GM19395 (cell line): ENCODE results near the gene TEKT1.
"Not testable (repeated sequence)": the region's sequence is repeated elsewhere in the genome, so short reads cannot be mapped to it uniquely, and the experiment has no call there.

ENCODE experiments used
- ATAC-seq: cut with Tn5 transposase; IDR thresholded peaks from one replicate; pipeline ENCODE4 v1.9.1; 2021; ENCODE audit warnings: mild to moderate bottlenecking, moderate library complexity; ENCODE audit not compliant: unreplicated experiment

The TEKT1 gene

GRCh38 chr17:6816368-6816767 is 15.2 kb downstream of the TEKT1 start:
- ATAC-seq: not testable (repeated sequence)

- ATAC-seq: no peak
Observed at GRCh38 chr17:6815775-6816174, 15.8 kb downstream of the TEKT1 start.

GRCh38 chr17:6812295-6812694 is 19.2 kb downstream of the TEKT1 start:
- ATAC-seq: no peak

GRCh38 chr17:6811510-6811909 is 20.0 kb downstream of the TEKT1 start:
- ATAC-seq: no peak

GRCh38 chr17:6800422-6801027 is 31.0 kb downstream of the TEKT1 start:
- no peak for ATAC-seq

GRCh38 chr17:6799738-6800137 is 31.8 kb downstream of the TEKT1 start:
- ATAC-seq: no peak

GRCh38 chr17:6797718-6798351 is 33.7 kb downstream of the TEKT1 start:
- ATAC-seq: no peak

GRCh38 chr17:6796887-6797490 is 34.5 kb downstream of the TEKT1 start:
- ATAC-seq: no peak

- no peak for ATAC-seq
Observed at GRCh38 chr17:6796017-6796886, 35.3 kb downstream of the TEKT1 start.

- ATAC-seq: no peak
Observed at GRCh38 chr17:6793748-6794493, 37.6 kb downstream of the TEKT1 start.

- ATAC-seq: no peak
Observed at GRCh38 chr17:6789146-6789545, 42.4 kb downstream of the TEKT1 start.

GRCh38 chr17:6787081-6787693 is 44.3 kb downstream of the TEKT1 start:
- ATAC-seq: no peak

GRCh38 chr17:6786618-6787017 is 44.9 kb downstream of the TEKT1 start:
- no peak for ATAC-seq

GRCh38 chr17:6782244-6782643 is 49.3 kb downstream of the TEKT1 start:
- no peak for ATAC-seq

GRCh38 chr17:6780886-6781285 is 50.6 kb downstream of the TEKT1 start:
- no peak for ATAC-seq

GRCh38 chr17:6780001-6780400 is 51.5 kb downstream of the TEKT1 start:
- ATAC-seq: no peak

- no peak for ATAC-seq
Observed at GRCh38 chr17:6779411-6779810, 52.1 kb downstream of the TEKT1 start.

- no peak for ATAC-seq
Observed at GRCh38 chr17:6775871-6776405, 55.6 kb downstream of the TEKT1 start, which contains the start of gene FBXO39. FBXO39 (plus strand) TSS chr17:6776215; CDS start chr17:6779869, 3,654 bp downstream.

- not testable (repeated sequence) for ATAC-seq
Observed at GRCh38 chr17:6774906-6775305, 56.6 kb downstream of the TEKT1 start.

- no peak for ATAC-seq
Observed at GRCh38 chr17:6772016-6772415, 59.5 kb downstream of the TEKT1 start.
